ENCODE results near the gene TAS2R42. TPM values are rescaled to one million over a fixed set of nuclear protein-coding genes. Genes with fewer than 3 reads are reported as not detected.

The TAS2R42 gene
- total RNA-seq, 1 experiment from 2014 or later = not detected

DNA sequence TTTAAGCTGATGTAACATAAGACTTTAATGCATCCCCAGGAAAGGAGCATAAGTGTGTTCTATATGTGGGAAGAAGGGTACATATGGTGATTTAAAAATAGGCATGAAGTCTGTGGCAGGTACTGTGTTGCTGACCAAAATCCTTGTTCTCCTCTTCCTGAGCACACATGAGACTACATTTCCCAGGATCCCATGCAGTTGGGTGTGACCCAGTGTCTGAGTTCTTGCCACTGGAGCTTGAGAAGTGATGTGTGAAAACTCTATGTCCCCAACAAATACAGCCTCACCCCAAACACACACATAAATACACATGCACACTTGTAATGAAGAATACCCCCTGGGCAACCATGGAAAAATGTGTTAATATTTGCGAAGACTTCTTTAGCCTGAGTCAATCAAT lies 24.2 kb downstream of the TAS2R42 start (continued):
- TF ChIP-seq CBX3 (IDR thresholded peaks at IDR 0.05; ENCODE audit: low read depth) (no peak), TCF7L2 (IDR thresholded peaks at IDR 0.05; ENCODE audit: borderline replicate concordance, extremely low read depth, insufficient read depth, insufficient read length) (no peak), POLR2A (IDR thresholded peaks at IDR 0.05; ENCODE audit: borderline replicate concordance, extremely low read depth, insufficient read depth, insufficient read length) (no peak), SRF (IDR thresholded peaks at IDR 0.05; ENCODE audit: low read depth) (no peak)

- no peak for ATAC-seq
- TF ChIP-seq MAX (IDR thresholded peaks at IDR 0.05) = no peak
- TF ChIP-seq SRF (IDR thresholded peaks at IDR 0.05; ENCODE audit: low read depth) = no peak
Observed at GRCh38 chr12:11158885-11159444, 27.8 kb downstream of the TAS2R42 start.

GRCh38 chr12:11154400-11154925 lies 32.3 kb downstream of the TAS2R42 start:
- H2AFZ ChIP-seq (ENCODE audit: low read depth, low read length, poor library complexity, severe bottlenecking) = no peak overlapping the region
- POLR2A ChIA-PET = no interaction called here
- H4K20me1 ChIP-seq (ENCODE audit: insufficient read depth) = peaks cover 8% of the 10 kb centered on the region; the same call in 1 of the 2 replicates
- no peaks in the 10 kb centered on the region for H3K4me1 ChIP-seq (ENCODE audit: control insufficient read depth in 1 of 2, insufficient read depth in 2 of 2, low read length in 2 of 2)
- no peak for TF ChIP-seq RAD21 (IDR thresholded peaks at IDR 0.05; ENCODE audit: low read depth)
- no peak for TF ChIP-seq JUND (IDR thresholded peaks at IDR 0.05)
- TF ChIP-seq SIN3A (IDR thresholded peaks at IDR 0.05; ENCODE audit: low read depth) = no peak
- TF ChIP-seq YY1 (IDR thresholded peaks at IDR 0.05; ENCODE audit: extremely low read depth, insufficient replicate concordance, low read depth, low read length) = no peak
- TF ChIP-seq ZNF274 (IDR thresholded peaks at IDR 0.05; ENCODE audit: low read depth, low read length) = no peak
- no peak for TF ChIP-seq CTCF (IDR thresholded peaks at IDR 0.05 in 2 of 3, conservative IDR thresholded peaks at IDR 0.05 in 1 of 3; ENCODE audit: borderline replicate concordance in 1 of 3, insufficient read depth in 1 of 3, low read depth in 2 of 3, low read length in 2 of 3)
- no peak for TF ChIP-seq SP1 (IDR thresholded peaks at IDR 0.05; ENCODE audit: low read depth)
- TF ChIP-seq POLR2AphosphoS5 (IDR thresholded peaks at IDR 0.05; ENCODE audit: low read depth, low read length) = no peak
- TF ChIP-seq EZH2phosphoT487 (IDR thresholded peaks at IDR 0.05; ENCODE audit: borderline replicate concordance) = no peak
- TF ChIP-seq FOSL1 (IDR thresholded peaks at IDR 0.05; ENCODE audit: low read depth) = no peak
- no TSS peak for BruUV-seq (replicated peaks)
- H3K4me3 ChIP-seq (replicated peaks in 1 of 2; ENCODE audit: low read depth in 1 of 2, low read length in 2 of 2) = no peak overlapping the region
- no peak overlapping the region for H3K27ac ChIP-seq (ENCODE audit: low read depth, low read length)
- no peak for DNase-seq (ENCODE audit: low read depth, low spot score)
- no peaks in the 10 kb centered on the region; a peak in 2 of 4 replicates for H3K36me3 ChIP-seq (ENCODE audit: control insufficient read depth in 1 of 2, insufficient read depth in 2 of 2, low read length in 2 of 2)
- H3K9me3 ChIP-seq (ENCODE audit: control insufficient read depth in 1 of 2, insufficient read depth in 1 of 2, low read depth in 1 of 2, low read length in 2 of 2) = no peaks in the 10 kb centered on the region; a peak in 1 of 4 replicates
- no peak for ATAC-seq
- intact Hi-C loops (cut with micrococcal nuclease) = no loop called here
- RAD21 ChIA-PET (ENCODE audit: low non-redundant PET in 1 of 2, low total read pairs in 2 of 2, uncharacterized antibody in 2 of 2, unreplicated experiment in 2 of 2) = no interaction called here
- H3K9me2 ChIP-seq (ENCODE audit: insufficient read depth) = no peaks in the 10 kb centered on the region
- H3K9ac ChIP-seq (ENCODE audit: low read length) = no peak overlapping the region
- no peaks in the 10 kb centered on the region for H3K27me3 ChIP-seq (ENCODE audit: insufficient read depth, low read length)
- CTCF ChIA-PET = no interaction called here
- no peak overlapping the region for H3K4me2 ChIP-seq (ENCODE audit: low read length)
- peaks cover 84% of the 10 kb centered on the region for H3K79me2 ChIP-seq (ENCODE audit: insufficient read depth, low read length)

More at GRCh38 chr12:11158885-11159444, 27.8 kb downstream of the TAS2R42 start:
- no TSS peak for BruUV-seq (replicated peaks)
- Histone ChIP-seq H3K27me3 (ENCODE audit: insufficient read depth, low read length) (no peaks in the 10 kb centered on the region), H3K79me2 (ENCODE audit: insufficient read depth, low read length) (peaks cover 100% of the 10 kb centered on the region), H3K4me2 (ENCODE audit: low read length) (no peak overlapping the region), H4K20me1 (ENCODE audit: insufficient read depth) (no peaks in the 10 kb centered on the region), H3K9me2 (ENCODE audit: insufficient read depth) (no peaks in the 10 kb centered on the region), H3K9ac (ENCODE audit: low read length) (no peak overlapping the region), H3K4me3 (replicated peaks in 1 of 2; ENCODE audit: low read depth in 1 of 2, low read length in 2 of 2) (no peak overlapping the region), H3K4me1 (ENCODE audit: control insufficient read depth in 1 of 2, insufficient read depth in 2 of 2, low read length in 2 of 2) (no peaks in the 10 kb centered on the region), H3K27ac (ENCODE audit: low read depth, low read length) (no peak overlapping the region), H3K9me3 (ENCODE audit: control insufficient read depth in 1 of 2, insufficient read depth in 1 of 2, low read depth in 1 of 2, low read length in 2 of 2) (no peaks in the 10 kb centered on the region; a peak in 1 of 4 replicates), H2AFZ (ENCODE audit: low read depth, low read length, poor library complexity, severe bottlenecking) (no peak overlapping the region), H3K36me3 (ENCODE audit: control insufficient read depth in 1 of 2, insufficient read depth in 2 of 2, low read length in 2 of 2) (no peaks in the 10 kb centered on the region)
- CTCF ChIA-PET = no interaction called here
- intact Hi-C loops (cut with micrococcal nuclease) = no loop called here
- POLR2A ChIA-PET = interaction anchor here (0.8 kb wide), 1 partner anchor 12 kb away, joined by 3 read pairs; the partner anchor contains the start of gene SMIM10L1
- no peak for DNase-seq (ENCODE audit: low read depth, low spot score)
- RAD21 ChIA-PET (ENCODE audit: low non-redundant PET in 1 of 2, low total read pairs in 2 of 2, uncharacterized antibody in 2 of 2, unreplicated experiment in 2 of 2) = no interaction called here
